Astrocyte (in vitro differentiated cells and primary cell): ENCODE data around the gene ZNF488. TPM values are rescaled to one million over a fixed set of nuclear protein-coding genes. Genes with fewer than 3 reads are reported as not detected.

Source experiments
- DNase-seq: peaks from one replicate; pipeline ENCODE4 v3.0.0-alpha.2; 2010; ENCODE audit warnings: low read depth
- FAIRE-seq: peaks from 2 replicates; lab custom pipeline; 2011; peaks lifted over from hg19 to GRCh38; lab: Jason Lieb, UNC
- H2AFZ ChIP-seq: 2 replicates; pipeline ENCODE4 v1.6.0; 2012; ENCODE audit warnings: low read depth, low read length, inconsistent platforms
- H3K27ac ChIP-seq: 2 replicates; pipeline ENCODE4 v1.5.1; 2011; ENCODE audit warnings: low read depth, low read length, inconsistent platforms
- H3K27me3 ChIP-seq: 2 replicates; pipeline ENCODE4 v1.6.0; 2011; ENCODE audit warnings: low read length, inconsistent platforms; ENCODE audit not compliant: insufficient read depth
- H3K36me3 ChIP-seq: 2 replicates; pipeline ENCODE4 v1.5.1; 2011; ENCODE audit warnings: low read length, inconsistent platforms; ENCODE audit not compliant: insufficient read depth
- H3K4me1 ChIP-seq: 2 replicates; pipeline ENCODE4 v1.5.1; 2011; ENCODE audit warnings: low read length, inconsistent platforms; ENCODE audit not compliant: insufficient read depth
- H3K4me2 ChIP-seq: 2 replicates; pipeline ENCODE4 v1.6.0; 2012; ENCODE audit warnings: low read length, inconsistent platforms
- H3K4me3 ChIP-seq: 2 replicates; pipeline ENCODE4 v1.5.1; 2011; ENCODE audit warnings: low read depth, mild to moderate bottlenecking, low read length, inconsistent platforms; ENCODE audit not compliant: insufficient read depth
- H3K79me2 ChIP-seq: 2 replicates; pipeline ENCODE4 v1.6.0; 2012; ENCODE audit warnings: mild to moderate bottlenecking, low read length, inconsistent platforms; ENCODE audit not compliant: insufficient read depth
- H3K9ac ChIP-seq: 2 replicates; pipeline ENCODE4 v1.6.0; 2012; ENCODE audit warnings: mild to moderate bottlenecking, low read length, inconsistent platforms
- H3K9me3 ChIP-seq: 2 replicates; pipeline ENCODE4 v1.5.1; 2012; ENCODE audit warnings: low read depth, mild to moderate bottlenecking, low read length, inconsistent platforms; ENCODE audit not compliant: insufficient read depth
- H4K20me1 ChIP-seq: 2 replicates; pipeline ENCODE4 v1.6.0; 2012; ENCODE audit warnings: low read length, inconsistent platforms; ENCODE audit not compliant: insufficient read depth
- H3K27ac Mint-ChIP-seq: one replicate; pipeline ENCODE4 v1.8.0; 2021; ENCODE audit warnings: mild to moderate bottlenecking, mixed read lengths; ENCODE audit not compliant: unreplicated experiment
- H3K27me3 Mint-ChIP-seq: one replicate; pipeline ENCODE4 v1.8.0; 2021; ENCODE audit warnings: low read depth, mixed read lengths; ENCODE audit not compliant: unreplicated experiment
- H3K36me3 Mint-ChIP-seq: one replicate; pipeline ENCODE4 v1.8.0; 2021; ENCODE audit warnings: low read depth, mixed read lengths; ENCODE audit not compliant: unreplicated experiment
- H3K4me1 Mint-ChIP-seq: one replicate; pipeline ENCODE4 v1.8.0; 2021; ENCODE audit warnings: low read depth, mixed read lengths; ENCODE audit not compliant: unreplicated experiment
- H3K4me3 Mint-ChIP-seq: one replicate; pipeline ENCODE4 v1.8.0; 2021; ENCODE audit warnings: mild to moderate bottlenecking, moderate library complexity, mixed read lengths; ENCODE audit not compliant: unreplicated experiment
- H3K9me3 Mint-ChIP-seq: one replicate; pipeline ENCODE4 v1.8.0; 2021; ENCODE audit warnings: mild to moderate bottlenecking, mixed read lengths; ENCODE audit not compliant: unreplicated experiment
- EZH2 ChIP-seq: IDR thresholded peaks from 2 replicates; pipeline ENCODE4 v1.6.1; 2012; ENCODE audit warnings: mild to moderate bottlenecking, low read length, inconsistent platforms; ENCODE audit not compliant: insufficient read depth
- total RNA-seq: library from RNA; stranded (reverse); gene quantifications from 2 replicates; pipeline ENCODE4 v1.2.1, GENCODE V29; 2021
- TF ChIP-seq, protein P1 (sequence below): IDR thresholded peaks from 2 replicates; pipeline ENCODE4 v1.5.1; 2011; ENCODE audit warnings: low read depth, mild to moderate bottlenecking, inconsistent platforms, low read length, moderate library complexity; ENCODE audit not compliant: insufficient read depth

ZNF488 gene
- total RNA-seq, 1 donor from 2014 or later: 1.4 TPM

DNA sequence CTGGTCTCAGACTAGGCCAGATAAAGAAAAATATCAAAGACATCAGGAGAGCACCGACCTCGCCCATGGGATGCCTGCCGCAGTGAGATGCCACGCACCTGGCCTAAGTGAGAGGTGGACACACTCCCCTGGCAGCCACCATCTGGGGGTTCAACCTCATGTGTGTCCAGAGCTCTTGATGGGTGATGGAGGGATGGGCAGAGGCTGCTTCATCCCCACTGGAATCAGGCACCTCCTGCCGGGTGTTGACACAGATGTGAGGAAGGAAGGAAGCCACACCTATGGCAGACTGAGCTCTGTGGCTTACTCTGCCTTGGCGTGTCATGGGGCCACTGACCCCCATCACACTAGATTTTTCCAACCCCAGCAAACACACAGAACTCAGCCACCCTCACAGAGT, 11.4 kb downstream of the ZNF488 start:
- Histone ChIP-seq H3K4me3 (no peak overlapping the region), H3K27me3 (no peaks in the 10 kb centered on the region), H3K4me1 (no peaks in the 10 kb centered on the region), H3K9me3 (no peaks in the 10 kb centered on the region), H3K36me3 (no peaks in the 10 kb centered on the region), H3K27ac (no peak overlapping the region), H3K4me2 (no peak overlapping the region), H2AFZ (no peak overlapping the region), H4K20me1 (no peaks in the 10 kb centered on the region), H3K79me2 (no peaks in the 10 kb centered on the region), H3K9ac (no peak overlapping the region)
- Mint-ChIP-seq H3K4me3 (no peak overlapping the region), H3K9me3 (peaks cover 4% of the 10 kb centered on the region), H3K27ac (no peak overlapping the region), H3K27me3 (peaks cover 32% of the 10 kb centered on the region), H3K36me3 (peaks cover 1% of the 10 kb centered on the region), H3K4me1 (peaks cover 2% of the 10 kb centered on the region)
- FAIRE-seq: no peak
- DNase-seq: no peak
- TF ChIP-seq EZH2: no peak
- TF ChIP-seq, protein P1, sequence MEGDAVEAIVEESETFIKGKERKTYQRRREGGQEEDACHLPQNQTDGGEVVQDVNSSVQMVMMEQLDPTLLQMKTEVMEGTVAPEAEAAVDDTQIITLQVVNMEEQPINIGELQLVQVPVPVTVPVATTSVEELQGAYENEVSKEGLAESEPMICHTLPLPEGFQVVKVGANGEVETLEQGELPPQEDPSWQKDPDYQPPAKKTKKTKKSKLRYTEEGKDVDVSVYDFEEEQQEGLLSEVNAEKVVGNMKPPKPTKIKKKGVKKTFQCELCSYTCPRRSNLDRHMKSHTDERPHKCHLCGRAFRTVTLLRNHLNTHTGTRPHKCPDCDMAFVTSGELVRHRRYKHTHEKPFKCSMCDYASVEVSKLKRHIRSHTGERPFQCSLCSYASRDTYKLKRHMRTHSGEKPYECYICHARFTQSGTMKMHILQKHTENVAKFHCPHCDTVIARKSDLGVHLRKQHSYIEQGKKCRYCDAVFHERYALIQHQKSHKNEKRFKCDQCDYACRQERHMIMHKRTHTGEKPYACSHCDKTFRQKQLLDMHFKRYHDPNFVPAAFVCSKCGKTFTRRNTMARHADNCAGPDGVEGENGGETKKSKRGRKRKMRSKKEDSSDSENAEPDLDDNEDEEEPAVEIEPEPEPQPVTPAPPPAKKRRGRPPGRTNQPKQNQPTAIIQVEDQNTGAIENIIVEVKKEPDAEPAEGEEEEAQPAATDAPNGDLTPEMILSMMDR: no peak

DNA sequence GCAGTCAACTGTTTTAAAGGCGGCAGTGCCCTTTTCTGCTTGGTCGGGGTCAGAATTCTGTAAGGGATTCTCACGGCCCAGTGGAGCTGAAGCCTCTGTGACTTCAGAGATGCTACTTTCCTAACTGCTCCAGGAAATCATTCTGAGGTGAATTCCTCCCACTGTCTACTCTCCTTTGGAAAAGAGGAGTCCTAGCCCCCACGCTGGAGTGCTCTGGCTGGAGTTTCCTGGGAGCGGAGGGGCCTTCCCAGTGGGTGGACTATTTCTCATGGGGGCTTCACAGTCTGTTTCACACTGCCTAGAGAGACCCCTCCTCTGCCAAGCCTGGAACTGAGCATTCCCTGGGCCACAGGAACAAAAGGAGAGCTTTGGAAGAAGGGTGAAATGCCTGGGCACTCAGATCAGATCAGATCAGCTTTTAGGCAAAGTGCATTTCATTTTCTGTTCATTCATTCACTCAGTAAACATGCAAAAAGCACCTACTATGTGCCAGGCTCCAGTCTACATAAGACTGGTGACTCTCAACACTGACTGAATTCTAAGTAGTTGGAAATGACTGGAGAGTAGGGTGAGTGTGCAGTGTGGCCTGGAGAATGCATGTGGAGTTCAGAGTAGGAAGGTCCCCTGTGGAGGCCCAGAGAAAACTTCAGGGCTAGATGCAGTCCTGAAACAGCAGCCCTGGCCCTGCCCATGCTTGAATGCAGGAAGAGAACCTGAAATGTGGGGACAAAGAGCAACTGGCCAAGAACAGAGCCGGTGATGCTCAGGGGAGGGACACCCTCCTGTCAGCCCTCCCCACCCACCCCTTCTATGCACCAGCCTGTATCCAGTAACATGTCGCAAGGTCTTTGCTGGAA, 12.2 kb downstream of the ZNF488 start:
- Mint-ChIP-seq H3K27me3 (peaks cover 35% of the 10 kb centered on the region), H3K27ac (no peak overlapping the region)
- no peak overlapping the region for H3K4me2 ChIP-seq

More for the DNA sequence above, 12.2 kb downstream of the ZNF488 start:
- no peaks in the 10 kb centered on the region for H3K9me3 ChIP-seq
- H4K20me1 ChIP-seq: no peaks in the 10 kb centered on the region
- no peaks in the 10 kb centered on the region for H3K79me2 ChIP-seq
- no peak overlapping the region for H2AFZ ChIP-seq
- DNase-seq (no peak), FAIRE-seq (no peak)
- Mint-ChIP-seq H3K4me1 (peaks cover 2% of the 10 kb centered on the region), H3K9me3 (peaks cover 4% of the 10 kb centered on the region), H3K4me3 (no peak overlapping the region), H3K36me3 (peaks cover 3% of the 10 kb centered on the region)
- no peak overlapping the region for H3K9ac ChIP-seq
- no peak overlapping the region for H3K27ac ChIP-seq
- no peak for TF ChIP-seq EZH2
- TF ChIP-seq, protein P1: no peak
- no peaks in the 10 kb centered on the region for H3K4me1 ChIP-seq
- H3K4me3 ChIP-seq: no peak overlapping the region
- no peaks in the 10 kb centered on the region for H3K36me3 ChIP-seq
- no peaks in the 10 kb centered on the region for H3K27me3 ChIP-seq
